Stomach (tissue), 4 donors: Measurements from ENCODE around the gene TERF2IP.

ENCODE experiments used
- EP300 ChIP-seq: sonication (generic); formaldehyde crosslinking; IDR thresholded peaks from one replicate; pipeline ENCODE4 v1.6.1; 2017; ENCODE audit warnings: antibody characterized with exemption
- POLR2A ChIP-seq, 4 donors: fragments of 450-650 bp; IDR thresholded peaks; one replicate each; pipeline ENCODE4 v1.6.1; 2016; ENCODE audit warnings: antibody characterized with exemption in 4 of 4, control low read depth in 2 of 4, mild to moderate bottlenecking in 1 of 4, moderate library complexity in 1 of 4
- POLR2AphosphoS5 ChIP-seq, 3 donors: sonication (generic); formaldehyde crosslinking; IDR thresholded peaks; one replicate each; pipeline ENCODE4 v1.6.1; 2016; ENCODE audit warnings: antibody characterized with exemption in 3 of 3
- TF ChIP-seq, protein P1 (sequence below), 7 experiments: fragments of 450-650 bp in 4 of 7; fragments of 200-600 bp in 3 of 7; sonication (generic) in 3 of 7; IDR thresholded peaks; one replicate each; pipeline ENCODE4 v1.5.1; 2016 to 2019; ENCODE audit warnings: antibody characterized with exemption in 7 of 7, control low read depth in 2 of 7, mild to moderate bottlenecking in 1 of 7

DNA sequence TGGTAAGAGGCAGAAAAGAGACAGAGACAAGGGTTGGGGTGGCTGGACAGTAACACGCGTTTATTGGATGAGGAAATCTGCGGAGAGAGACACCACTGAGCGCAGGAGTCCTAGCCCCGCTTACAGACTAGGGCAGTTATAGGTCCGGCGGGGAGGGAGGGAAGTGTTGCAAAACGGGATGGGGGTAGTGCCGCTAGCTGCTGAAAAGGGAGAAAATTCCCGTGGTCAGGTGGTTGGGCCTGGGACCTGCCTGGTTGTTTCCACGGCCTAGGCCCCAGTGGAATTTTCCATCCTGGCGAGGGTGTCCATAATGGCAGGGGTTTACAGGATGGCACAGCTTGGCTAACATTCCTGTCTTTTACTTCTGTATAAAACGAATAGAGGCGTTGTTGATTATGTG, 34.7 kb downstream of the TERF2IP start:
- TF ChIP-seq, protein P1, sequence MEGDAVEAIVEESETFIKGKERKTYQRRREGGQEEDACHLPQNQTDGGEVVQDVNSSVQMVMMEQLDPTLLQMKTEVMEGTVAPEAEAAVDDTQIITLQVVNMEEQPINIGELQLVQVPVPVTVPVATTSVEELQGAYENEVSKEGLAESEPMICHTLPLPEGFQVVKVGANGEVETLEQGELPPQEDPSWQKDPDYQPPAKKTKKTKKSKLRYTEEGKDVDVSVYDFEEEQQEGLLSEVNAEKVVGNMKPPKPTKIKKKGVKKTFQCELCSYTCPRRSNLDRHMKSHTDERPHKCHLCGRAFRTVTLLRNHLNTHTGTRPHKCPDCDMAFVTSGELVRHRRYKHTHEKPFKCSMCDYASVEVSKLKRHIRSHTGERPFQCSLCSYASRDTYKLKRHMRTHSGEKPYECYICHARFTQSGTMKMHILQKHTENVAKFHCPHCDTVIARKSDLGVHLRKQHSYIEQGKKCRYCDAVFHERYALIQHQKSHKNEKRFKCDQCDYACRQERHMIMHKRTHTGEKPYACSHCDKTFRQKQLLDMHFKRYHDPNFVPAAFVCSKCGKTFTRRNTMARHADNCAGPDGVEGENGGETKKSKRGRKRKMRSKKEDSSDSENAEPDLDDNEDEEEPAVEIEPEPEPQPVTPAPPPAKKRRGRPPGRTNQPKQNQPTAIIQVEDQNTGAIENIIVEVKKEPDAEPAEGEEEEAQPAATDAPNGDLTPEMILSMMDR (IDR thresholded peaks at IDR 0.05) = no peak
- TF ChIP-seq EP300 = no peak
- TF ChIP-seq POLR2A (IDR thresholded peaks at IDR 0.05) = no peak
- TF ChIP-seq POLR2AphosphoS5 (IDR thresholded peaks at IDR 0.05) = no peak
